NT2/D1 (cell line): Measurements from ENCODE around the gene OMP.

Experiments
- DNase-seq: peaks from one replicate; pipeline ENCODE4 v3.0.0-alpha.2; 2011; ENCODE audit warnings: low read depth, low spot score
- H3K27me3 ChIP-seq: 2 replicates; pipeline ENCODE4 v1.6.0; 2011; ENCODE audit warnings: mild to moderate bottlenecking; ENCODE audit not compliant: insufficient read length, insufficient read depth
- H3K36me3 ChIP-seq: 2 replicates; pipeline ENCODE4 v1.6.1; 2011; ENCODE audit warnings: mild to moderate bottlenecking, low read length, mixed read lengths; ENCODE audit not compliant: insufficient read depth, insufficient read length
- H3K4me1 ChIP-seq: 2 replicates; pipeline ENCODE4 v1.5.1; 2011; ENCODE audit not compliant: insufficient read depth, insufficient read length
- H3K4me3 ChIP-seq: 2 replicates; pipeline ENCODE4 v1.5.1; 2011; ENCODE audit warnings: low read depth; ENCODE audit not compliant: insufficient read length
- H3K9ac ChIP-seq: 2 replicates; pipeline ENCODE4 v1.6.0; 2011; ENCODE audit warnings: low read depth; ENCODE audit not compliant: insufficient read length
- H3K9me3 ChIP-seq: 2 replicates; pipeline ENCODE4 v1.5.1; 2011; ENCODE audit warnings: mild to moderate bottlenecking, low read length; ENCODE audit not compliant: insufficient read depth
- SUZ12 ChIP-seq: IDR thresholded peaks from 2 replicates; pipeline ENCODE4 v1.6.1; 2011; ENCODE audit not compliant: insufficient read length, insufficient read depth; ENCODE audit errors: extremely low read depth
- YY1 ChIP-seq: IDR thresholded peaks from 2 replicates; pipeline ENCODE4 v1.6.1; 2011; ENCODE audit not compliant: insufficient read length, insufficient read depth
- ZNF274 ChIP-seq: IDR thresholded peaks from 2 replicates; pipeline ENCODE4 v1.6.1; 2011; ENCODE audit warnings: mild to moderate bottlenecking, low read depth, low read length

Gene OMP

GRCh38 chr11:77147036-77147315 lies 44.3 kb downstream of the OMP start:
- Histone ChIP-seq H3K4me1 (peaks cover 8% of the 10 kb centered on the region), H3K9me3 (no peaks in the 10 kb centered on the region), H3K36me3 (no peaks in the 10 kb centered on the region), H3K9ac (no peak overlapping the region), H3K4me3 (no peak overlapping the region), H3K27me3 (no peaks in the 10 kb centered on the region)
- DNase-seq: no peak
- TF ChIP-seq SUZ12: no peak
- TF ChIP-seq ZNF274: no peak
- TF ChIP-seq YY1: no peak

GRCh38 chr11:77147668-77148321 lies 45.2 kb downstream of the OMP start:
- Histone ChIP-seq H3K4me1 (peaks cover 8% of the 10 kb centered on the region), H3K27me3 (no peaks in the 10 kb centered on the region), H3K9me3 (no peaks in the 10 kb centered on the region), H3K9ac (no peak overlapping the region), H3K36me3 (no peaks in the 10 kb centered on the region), H3K4me3 (no peak overlapping the region)
- no peak for TF ChIP-seq ZNF274
- TF ChIP-seq YY1: no peak
- TF ChIP-seq SUZ12: no peak
- DNase-seq: no peak

- no peak overlapping the region for H3K9ac ChIP-seq
- TF ChIP-seq ZNF274 (no peak), YY1 (no peak), SUZ12 (no peak)
- H3K36me3 ChIP-seq: no peaks in the 10 kb centered on the region
- H3K4me1 ChIP-seq: peaks cover 8% of the 10 kb centered on the region
- H3K9me3 ChIP-seq: no peaks in the 10 kb centered on the region
- H3K27me3 ChIP-seq: no peaks in the 10 kb centered on the region
- no peak overlapping the region for H3K4me3 ChIP-seq
- DNase-seq: no peak
These were observed 46.5 kb downstream of the OMP start for GRCh38 chr11:77148963-77149715.

GRCh38 chr11:77149716-77150392 lies 47.2 kb downstream of the OMP start:
- Histone ChIP-seq H3K4me1 (peaks cover 8% of the 10 kb centered on the region), H3K9me3 (no peaks in the 10 kb centered on the region), H3K4me3 (no peak overlapping the region), H3K9ac (no peak overlapping the region), H3K36me3 (no peaks in the 10 kb centered on the region), H3K27me3 (no peaks in the 10 kb centered on the region)
- TF ChIP-seq YY1 (no peak), SUZ12 (no peak), ZNF274 (no peak)
- DNase-seq: no peak

- H3K9ac ChIP-seq: no peak overlapping the region
- no peaks in the 10 kb centered on the region for H3K9me3 ChIP-seq
- peaks cover 8% of the 10 kb centered on the region for H3K4me1 ChIP-seq
- no peaks in the 10 kb centered on the region for H3K36me3 ChIP-seq
- TF ChIP-seq ZNF274 (no peak), YY1 (no peak), SUZ12 (no peak)
- DNase-seq: no peak
- H3K27me3 ChIP-seq: no peaks in the 10 kb centered on the region
- H3K4me3 ChIP-seq: no peak overlapping the region
These were observed 48.2 kb downstream of the OMP start for GRCh38 chr11:77150836-77151235.

GRCh38 chr11:77151804-77152509 lies 49.3 kb downstream of the OMP start:
- DNase-seq: no peak
- Histone ChIP-seq H3K4me1 (peaks cover 8% of the 10 kb centered on the region), H3K4me3 (no peak overlapping the region), H3K9me3 (no peaks in the 10 kb centered on the region), H3K27me3 (no peaks in the 10 kb centered on the region), H3K36me3 (no peaks in the 10 kb centered on the region), H3K9ac (no peak overlapping the region)
- TF ChIP-seq YY1 (no peak), ZNF274 (no peak), SUZ12 (no peak)
